Right lung (tissue), 5 donors: Measurements from ENCODE around the gene PROSER2. TPM values are rescaled to one million over a fixed set of nuclear protein-coding genes. Genes with fewer than 3 reads are reported as not detected.

Experiments used
- DNase-seq, 2 donors: peaks; one replicate each; pipeline ENCODE4 v3.0.0-alpha.2; 2013
- polyA plus RNA-seq, 5 donors: library from polyadenylated mRNA; unstranded; fragments of 120-200 nt; gene quantifications; one replicate each; pipeline versions ENCODE4 v1.2.1 to v1.2.3, GENCODE V29; 2013; ENCODE audit warnings: inconsistent platforms in 1 of 5, low replicate concordance in 1 of 5; ENCODE audit not compliant: insufficient read length in 5 of 5, insufficient read depth in 1 of 5

The PROSER2 gene
- polyA plus RNA-seq, 5 donors = 2.1 to 3.4 (median 2.8) TPM

- DNase-seq = no peak
These were observed 78.8 kb downstream of the PROSER2 start for GRCh38 chr10:11901833-11902475.

- no peak for DNase-seq
These were observed 79.5 kb downstream of the PROSER2 start for GRCh38 chr10:11902646-11903045.

GRCh38 chr10:11906714-11907113 lies 83.6 kb downstream of the PROSER2 start:
- no peak for DNase-seq

GRCh38 chr10:11907914-11908313 lies 84.8 kb downstream of the PROSER2 start:
- no peak for DNase-seq

GRCh38 chr10:11908536-11908935 lies 85.4 kb downstream of the PROSER2 start:
- no peak for DNase-seq

GRCh38 chr10:11908991-11909390 lies 85.8 kb downstream of the PROSER2 start:
- DNase-seq = no peak

GRCh38 chr10:11909618-11910017 lies 86.5 kb downstream of the PROSER2 start:
- DNase-seq = no peak

GRCh38 chr10:11910102-11910501 lies 86.9 kb downstream of the PROSER2 start:
- DNase-seq = no peak

GRCh38 chr10:11913079-11913641 lies 90.0 kb downstream of the PROSER2 start:
- DNase-seq = no peak

- no peak for DNase-seq
These were observed 95.2 kb downstream of the PROSER2 start for GRCh38 chr10:11918384-11918783.

GRCh38 chr10:11919271-11919670 lies 96.1 kb downstream of the PROSER2 start:
- no peak for DNase-seq

Other genes starting within 250 kb of the PROSER2 start
- 10 to 100 TPM; 19.2 to 26.9 (median 24.9) TPM for gene USP6NL, start 211.7 kb upstream of the PROSER2 start, polyA plus RNA-seq
- gene ECHDC3, start 81.0 kb upstream of the PROSER2 start, polyA plus RNA-seq = 10 to 100 TPM; 10.8 to 15.2 (median 14.4) TPM
- 10 to 100 TPM; 22.7 to 41.8 (median 37.2) TPM for gene UPF2, start 219.5 kb downstream of the PROSER2 start, polyA plus RNA-seq
- gene DHTKD1, start 245.6 kb downstream of the PROSER2 start, polyA plus RNA-seq = 10 to 100 TPM; 14.7 to 19.5 (median 19.1) TPM